AG09319 (cell line): Measurements from ENCODE around the gene UCKL1.

ENCODE experiments used
- DNase-seq: peaks from one replicate; pipeline ENCODE4 v3.0.0-alpha.2; 2010; ENCODE audit warnings: low read depth; ENCODE audit errors: extremely low read depth
- TF ChIP-seq, protein P1 (sequence below): IDR thresholded peaks from 2 replicates; pipeline ENCODE4 v1.5.1; 2011; ENCODE audit warnings: low read depth, mild to moderate bottlenecking, inconsistent platforms, low read length, moderate library complexity

Gene UCKL1

DNA sequence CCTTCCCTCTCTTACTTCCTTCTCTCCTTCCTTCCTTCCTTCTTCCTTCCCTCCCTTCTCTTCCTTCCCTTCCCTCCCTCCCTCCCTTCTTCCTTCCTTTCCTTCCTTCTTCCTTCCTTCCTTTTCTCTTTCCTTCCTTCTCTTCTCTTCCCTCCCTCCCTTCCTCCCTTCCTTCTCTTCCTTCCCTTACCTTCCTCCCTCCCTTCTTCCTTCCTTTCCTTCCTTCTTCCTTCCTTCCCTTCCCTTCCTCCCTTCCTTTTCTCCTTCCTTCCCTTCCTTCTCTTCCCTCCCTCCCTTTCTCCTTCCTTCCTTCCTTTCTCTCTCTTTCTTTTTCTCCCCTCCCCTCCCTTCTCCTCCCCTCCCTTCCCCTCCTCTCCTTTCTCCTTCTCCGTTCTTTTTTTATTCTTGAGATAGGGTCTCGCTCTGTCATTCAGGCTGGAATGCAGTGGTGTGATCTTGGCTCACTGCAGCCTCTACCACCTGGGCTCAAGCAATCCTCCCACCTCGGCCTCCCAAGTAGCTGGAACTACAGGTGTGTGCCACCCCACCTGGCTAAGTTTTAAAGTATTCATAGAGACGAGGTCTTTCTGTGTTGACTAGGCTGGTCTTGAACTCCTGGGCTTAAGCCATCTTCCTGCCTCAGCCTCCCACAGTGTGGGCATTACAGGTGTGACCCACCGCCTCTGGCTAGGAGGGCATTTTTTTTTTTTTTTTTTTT is 14.7 kb upstream of the UCKL1 start:
- TF ChIP-seq, protein P1, sequence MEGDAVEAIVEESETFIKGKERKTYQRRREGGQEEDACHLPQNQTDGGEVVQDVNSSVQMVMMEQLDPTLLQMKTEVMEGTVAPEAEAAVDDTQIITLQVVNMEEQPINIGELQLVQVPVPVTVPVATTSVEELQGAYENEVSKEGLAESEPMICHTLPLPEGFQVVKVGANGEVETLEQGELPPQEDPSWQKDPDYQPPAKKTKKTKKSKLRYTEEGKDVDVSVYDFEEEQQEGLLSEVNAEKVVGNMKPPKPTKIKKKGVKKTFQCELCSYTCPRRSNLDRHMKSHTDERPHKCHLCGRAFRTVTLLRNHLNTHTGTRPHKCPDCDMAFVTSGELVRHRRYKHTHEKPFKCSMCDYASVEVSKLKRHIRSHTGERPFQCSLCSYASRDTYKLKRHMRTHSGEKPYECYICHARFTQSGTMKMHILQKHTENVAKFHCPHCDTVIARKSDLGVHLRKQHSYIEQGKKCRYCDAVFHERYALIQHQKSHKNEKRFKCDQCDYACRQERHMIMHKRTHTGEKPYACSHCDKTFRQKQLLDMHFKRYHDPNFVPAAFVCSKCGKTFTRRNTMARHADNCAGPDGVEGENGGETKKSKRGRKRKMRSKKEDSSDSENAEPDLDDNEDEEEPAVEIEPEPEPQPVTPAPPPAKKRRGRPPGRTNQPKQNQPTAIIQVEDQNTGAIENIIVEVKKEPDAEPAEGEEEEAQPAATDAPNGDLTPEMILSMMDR = no peak
- DNase-seq = no peak

DNA sequence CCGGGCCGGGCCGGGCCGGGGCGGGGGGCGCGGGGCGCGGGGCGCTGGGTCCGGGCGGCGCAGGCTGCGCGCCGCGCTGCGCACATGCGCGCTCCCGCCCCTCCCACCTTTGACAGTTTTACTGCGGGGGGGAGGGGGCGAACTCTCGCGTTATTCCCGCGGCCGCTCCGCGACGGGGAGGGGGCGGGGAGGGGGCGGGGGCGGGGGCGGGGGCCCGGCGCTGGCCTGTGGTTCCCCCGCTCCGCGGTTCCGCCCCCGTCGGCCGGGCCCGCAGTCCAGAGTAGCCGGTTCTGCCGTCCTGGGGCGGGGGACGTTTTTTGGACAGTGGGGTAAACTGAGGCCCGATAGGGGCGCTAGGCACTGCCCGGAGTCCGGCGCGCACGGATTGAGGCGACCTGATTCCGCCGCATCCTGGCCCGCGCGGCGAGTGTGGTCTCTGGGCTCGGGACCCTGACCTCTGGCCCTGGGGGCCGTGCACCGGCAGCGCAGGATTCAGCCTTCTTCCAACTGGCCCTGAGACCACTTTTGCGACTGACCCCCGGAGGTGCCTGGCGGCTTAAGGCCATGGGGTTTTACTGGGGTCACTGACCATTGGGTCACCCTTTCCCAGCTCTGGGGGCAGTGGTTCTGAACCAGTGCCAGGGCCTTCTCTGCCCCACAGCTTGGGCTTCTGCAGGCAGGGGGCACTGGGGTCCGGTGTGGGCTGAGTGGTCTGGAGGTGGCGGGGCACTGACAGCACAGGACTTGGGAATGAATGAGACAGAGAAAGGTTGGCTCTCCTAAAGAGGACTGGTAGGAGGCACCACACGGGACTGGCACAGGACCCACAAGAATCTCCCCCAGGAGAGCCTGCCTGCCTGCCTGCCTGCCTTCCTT is 13.9 kb upstream of the UCKL1 start, which contains the start of gene ZNF512B:
Gene ZNF512B (minus strand): TSS at position 93 of the 876 bp plus-strand sequence. CDS start 1,980 bp downstream, outside the sequence.
- TF ChIP-seq, protein P1 = no peak
- DNase-seq = no peak

- no peak for DNase-seq
Measured at GRCh38 chr20:63968928-63969760, 12.9 kb upstream of the UCKL1 start.

DNA sequence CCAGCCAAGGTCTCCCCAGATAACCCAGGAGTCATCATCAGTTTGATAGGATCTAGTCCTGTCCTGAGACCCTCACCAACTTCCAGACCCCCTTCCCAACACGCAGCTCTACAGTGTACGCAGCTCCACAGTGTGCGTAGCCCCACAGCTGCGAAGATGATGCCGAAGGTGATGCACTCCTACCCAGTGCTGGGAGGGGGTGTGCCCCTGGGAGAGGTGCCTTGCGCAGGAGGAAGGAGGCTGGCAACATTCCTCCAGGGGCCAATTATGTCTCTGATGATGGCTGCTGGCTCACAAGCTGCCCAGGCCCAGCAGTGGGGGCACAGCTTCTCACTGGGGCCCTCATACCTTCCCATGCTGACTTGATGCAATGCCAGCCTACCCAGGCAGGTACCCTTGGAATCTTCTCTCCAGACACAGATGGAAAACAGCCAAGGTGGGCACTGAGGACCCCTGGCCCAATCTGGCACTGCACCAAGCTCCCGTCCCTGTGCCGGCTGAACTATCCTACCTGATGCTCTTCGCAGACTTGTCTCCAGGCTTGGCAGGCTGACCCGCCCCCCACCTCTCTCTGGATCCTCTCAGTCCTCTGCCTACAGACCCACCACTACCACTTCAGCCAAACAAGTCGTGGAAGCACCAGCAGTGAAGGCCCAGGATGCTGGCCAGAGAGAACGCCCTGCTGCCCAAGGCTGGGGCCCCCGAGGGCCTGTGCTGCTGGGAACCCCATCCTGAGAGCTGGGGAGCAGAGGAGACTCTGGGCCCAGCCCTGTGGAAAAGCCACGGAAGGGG is 12.1 kb upstream of the UCKL1 start:
- TF ChIP-seq, protein P1 = no peak
- DNase-seq = no peak

More at GRCh38 chr20:63968928-63969760, 12.9 kb upstream of the UCKL1 start:
- TF ChIP-seq, protein P1 = no peak

GRCh38 chr20:63967330-63968135 is 11.3 kb upstream of the UCKL1 start:
- TF ChIP-seq, protein P1 = no peak
- DNase-seq = no peak

GRCh38 chr20:63966944-63967322 is 10.7 kb upstream of the UCKL1 start:
- TF ChIP-seq, protein P1 = no peak

More at GRCh38 chr20:63966944-63967322, 10.7 kb upstream of the UCKL1 start:
- DNase-seq = no peak
